Activated effector memory CD4-positive, alpha-beta T cell treated with Interleukin-2 at 50 U/mL for 16 hours (primary cell): ENCODE data around the gene ITPRID2.
"Not testable (repeated sequence)": the region's sequence is repeated elsewhere in the genome, so short reads cannot be mapped to it uniquely, and the experiment has no call there.

ENCODE experiments used
- DNase-seq: peaks from one replicate; pipeline ENCODE4 v3.0.0-alpha.2; 2020

The ITPRID2 gene

GRCh38 chr2:181918188-181918587 is 26.7 kb downstream of the ITPRID2 start:
- no peak for DNase-seq

- DNase-seq: no peak
Observed at GRCh38 chr2:181923121-181923520, 31.6 kb downstream of the ITPRID2 start.

- DNase-seq: no peak
Observed at GRCh38 chr2:181924336-181924735, 32.8 kb downstream of the ITPRID2 start.

- DNase-seq: no peak
Observed at GRCh38 chr2:181934694-181935093, 43.2 kb downstream of the ITPRID2 start.

- no peak for DNase-seq
Observed at GRCh38 chr2:181937473-181937872, 45.9 kb downstream of the ITPRID2 start.

GRCh38 chr2:181943411-181944124 is 52.0 kb downstream of the ITPRID2 start:
- DNase-seq: no peak

- no peak for DNase-seq
Observed at GRCh38 chr2:181944164-181944913, 52.8 kb downstream of the ITPRID2 start.

- no peak for DNase-seq
Observed at GRCh38 chr2:181944914-181945291, 53.4 kb downstream of the ITPRID2 start.

- no peak for DNase-seq
Observed at GRCh38 chr2:181946444-181947127, 55.1 kb downstream of the ITPRID2 start.

- no peak for DNase-seq
Observed at GRCh38 chr2:181947273-181947672, 55.7 kb downstream of the ITPRID2 start.

- DNase-seq: no peak
Observed at GRCh38 chr2:181948227-181948626, 56.7 kb downstream of the ITPRID2 start.

GRCh38 chr2:181949047-181949446 is 57.5 kb downstream of the ITPRID2 start:
- DNase-seq: no peak

- DNase-seq: no peak
Observed at GRCh38 chr2:181952404-181953226, 61.1 kb downstream of the ITPRID2 start.

GRCh38 chr2:181953881-181954537 is 62.5 kb downstream of the ITPRID2 start:
- DNase-seq: peak; percentile 30

GRCh38 chr2:181954538-181954883 is 63.0 kb downstream of the ITPRID2 start:
- no peak for DNase-seq

GRCh38 chr2:181955010-181955409 is 63.5 kb downstream of the ITPRID2 start:
- DNase-seq: no peak

GRCh38 chr2:181955866-181956265 is 64.3 kb downstream of the ITPRID2 start:
- not testable (repeated sequence) for DNase-seq

- no peak for DNase-seq
Observed at GRCh38 chr2:181957668-181958067, 66.1 kb downstream of the ITPRID2 start.

GRCh38 chr2:181958726-181959125 is 67.2 kb downstream of the ITPRID2 start:
- no peak for DNase-seq

- DNase-seq: no peak
Observed at GRCh38 chr2:181959508-181959907, 68.0 kb downstream of the ITPRID2 start.

- not testable (repeated sequence) for DNase-seq
Observed at GRCh38 chr2:181961167-181961566, 69.6 kb downstream of the ITPRID2 start.

- no peak for DNase-seq
Observed at GRCh38 chr2:181962142-181962541, 70.6 kb downstream of the ITPRID2 start.
